ENCODE results near the gene OPN4. TPM values are rescaled to one million over a fixed set of nuclear protein-coding genes. Genes with fewer than 3 reads are reported as not detected.

Gene OPN4
- total RNA-seq, 4 donors from 2014 or later, result 0.29 to 0.80 (median 0.35) TPM

DNA sequence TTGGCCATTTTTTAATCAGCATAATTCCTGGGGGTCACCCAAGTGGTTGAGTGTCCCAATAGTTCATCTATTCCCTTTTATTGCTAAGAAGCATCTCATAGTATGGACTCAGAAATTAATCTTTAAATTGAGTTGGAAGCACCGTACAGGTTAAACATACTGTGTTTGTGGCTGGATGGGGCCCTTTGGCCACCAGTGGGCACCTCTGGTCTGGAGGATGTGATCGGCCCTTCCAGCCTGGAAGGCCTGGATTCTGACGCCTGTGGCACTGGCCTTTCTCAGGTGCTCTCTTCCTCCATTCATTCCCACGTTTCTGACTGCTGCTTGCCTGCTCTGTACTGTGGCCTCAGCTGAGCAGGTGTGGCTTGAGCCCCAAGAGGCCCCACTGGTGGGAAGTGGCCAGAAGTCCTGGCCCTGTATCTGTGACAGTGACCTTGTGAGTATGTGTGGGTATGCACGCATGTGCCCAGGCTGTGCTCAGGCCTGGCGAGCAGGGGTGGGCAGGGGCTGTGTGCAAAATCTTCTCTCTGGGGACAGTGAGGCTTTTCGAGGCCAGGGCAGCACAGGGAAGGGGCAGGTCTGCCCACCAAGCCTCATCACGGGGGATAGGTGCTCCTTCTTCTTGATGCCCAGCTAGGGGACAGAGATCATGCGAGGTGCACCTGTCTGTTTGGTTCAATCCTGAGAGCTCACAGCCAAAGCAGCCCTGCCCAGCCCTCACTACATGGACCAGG, 44.0 kb downstream of the OPN4 start:
- intact Hi-C loops (cut with DNase I; ENCODE audit: low total_unique reads), result loop anchor here (10.0 kb wide), 1 partner anchor 196 kb away; no protein-coding TSS in a partner anchor
- no peak for TF ChIP-seq POLR2A (IDR thresholded peaks at IDR 0.05)
- TF ChIP-seq, protein P1, sequence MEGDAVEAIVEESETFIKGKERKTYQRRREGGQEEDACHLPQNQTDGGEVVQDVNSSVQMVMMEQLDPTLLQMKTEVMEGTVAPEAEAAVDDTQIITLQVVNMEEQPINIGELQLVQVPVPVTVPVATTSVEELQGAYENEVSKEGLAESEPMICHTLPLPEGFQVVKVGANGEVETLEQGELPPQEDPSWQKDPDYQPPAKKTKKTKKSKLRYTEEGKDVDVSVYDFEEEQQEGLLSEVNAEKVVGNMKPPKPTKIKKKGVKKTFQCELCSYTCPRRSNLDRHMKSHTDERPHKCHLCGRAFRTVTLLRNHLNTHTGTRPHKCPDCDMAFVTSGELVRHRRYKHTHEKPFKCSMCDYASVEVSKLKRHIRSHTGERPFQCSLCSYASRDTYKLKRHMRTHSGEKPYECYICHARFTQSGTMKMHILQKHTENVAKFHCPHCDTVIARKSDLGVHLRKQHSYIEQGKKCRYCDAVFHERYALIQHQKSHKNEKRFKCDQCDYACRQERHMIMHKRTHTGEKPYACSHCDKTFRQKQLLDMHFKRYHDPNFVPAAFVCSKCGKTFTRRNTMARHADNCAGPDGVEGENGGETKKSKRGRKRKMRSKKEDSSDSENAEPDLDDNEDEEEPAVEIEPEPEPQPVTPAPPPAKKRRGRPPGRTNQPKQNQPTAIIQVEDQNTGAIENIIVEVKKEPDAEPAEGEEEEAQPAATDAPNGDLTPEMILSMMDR (IDR thresholded peaks at IDR 0.05), result no peak
- H3K4me3 ChIP-seq (ENCODE audit: low read depth, poor library complexity, severe bottlenecking), result no peak overlapping the region
- DNase-seq (ENCODE audit: low spot score in 2 of 2), result no peak
- 83 to 89% methylated on average over 9 of the region's 9 CpGs for WGBS, 2 donors

DNA sequence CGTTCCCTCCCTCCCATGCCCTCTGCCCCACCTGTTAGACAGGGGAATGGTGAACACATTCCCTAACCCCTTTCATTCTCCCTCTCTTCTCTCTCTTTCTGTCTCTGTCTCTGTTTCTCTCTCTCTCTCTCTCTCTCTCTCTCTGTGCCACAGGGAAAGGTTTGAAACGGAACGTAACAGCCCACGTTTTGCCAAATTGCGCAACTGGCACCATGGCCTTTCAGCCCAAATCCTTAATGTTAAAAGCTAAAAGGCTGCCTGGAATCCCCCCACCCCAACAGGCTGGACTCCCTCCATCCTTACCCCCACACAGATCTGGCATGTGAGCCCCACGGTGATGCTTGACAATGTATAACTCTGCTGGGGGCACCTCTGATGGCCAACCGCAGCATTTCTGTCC, 44.8 kb downstream of the OPN4 start:
- TF ChIP-seq POLR2A (IDR thresholded peaks at IDR 0.05), result no peak
- TF ChIP-seq, protein P1 (IDR thresholded peaks at IDR 0.05), result no peak
- DNase-seq (ENCODE audit: low spot score in 2 of 2), result no peak
- no peak overlapping the region for H3K4me3 ChIP-seq (ENCODE audit: low read depth, poor library complexity, severe bottlenecking)
- 84 to 89% methylated on average over 7 of the region's 7 CpGs for WGBS, 2 donors
- intact Hi-C loops (cut with DNase I; ENCODE audit: low total_unique reads), result loop anchor here (10.0 kb wide), 1 partner anchor 196 kb away; no protein-coding TSS in a partner anchor

DNA sequence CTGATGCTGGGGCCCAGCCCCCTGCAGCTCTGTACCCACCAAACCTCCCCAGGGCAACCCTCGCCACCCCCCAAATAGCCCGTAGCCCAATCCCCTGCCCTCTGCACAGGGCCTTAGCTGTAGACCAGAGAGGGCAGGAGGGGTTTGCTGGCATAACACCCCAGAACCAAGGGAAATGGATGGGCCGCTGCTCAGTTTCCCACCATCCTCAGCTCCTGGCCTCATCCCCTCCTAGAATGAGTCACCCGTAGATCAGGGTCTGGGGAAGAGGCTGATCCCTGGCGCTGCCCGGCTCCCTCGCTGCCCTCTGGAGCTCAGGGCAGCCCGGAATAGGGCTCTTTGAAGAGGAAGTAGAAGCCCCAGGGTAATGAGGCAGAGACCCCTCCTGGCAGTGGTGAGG, 45.2 kb downstream of the OPN4 start:
- TF ChIP-seq, protein P1 (IDR thresholded peaks at IDR 0.05), result no peak
- no peak for TF ChIP-seq POLR2A (IDR thresholded peaks at IDR 0.05)
- H3K4me3 ChIP-seq (ENCODE audit: low read depth, poor library complexity, severe bottlenecking), result no peak overlapping the region
- intact Hi-C loops (cut with DNase I; ENCODE audit: low total_unique reads), result loop anchor here (10.0 kb wide), 1 partner anchor 195 kb away; no protein-coding TSS in a partner anchor
- DNase-seq (ENCODE audit: low spot score in 2 of 2), result no peak
- WGBS, 2 donors, result 95 to 96% methylated on average over 7 of the region's 8 CpGs

DNA sequence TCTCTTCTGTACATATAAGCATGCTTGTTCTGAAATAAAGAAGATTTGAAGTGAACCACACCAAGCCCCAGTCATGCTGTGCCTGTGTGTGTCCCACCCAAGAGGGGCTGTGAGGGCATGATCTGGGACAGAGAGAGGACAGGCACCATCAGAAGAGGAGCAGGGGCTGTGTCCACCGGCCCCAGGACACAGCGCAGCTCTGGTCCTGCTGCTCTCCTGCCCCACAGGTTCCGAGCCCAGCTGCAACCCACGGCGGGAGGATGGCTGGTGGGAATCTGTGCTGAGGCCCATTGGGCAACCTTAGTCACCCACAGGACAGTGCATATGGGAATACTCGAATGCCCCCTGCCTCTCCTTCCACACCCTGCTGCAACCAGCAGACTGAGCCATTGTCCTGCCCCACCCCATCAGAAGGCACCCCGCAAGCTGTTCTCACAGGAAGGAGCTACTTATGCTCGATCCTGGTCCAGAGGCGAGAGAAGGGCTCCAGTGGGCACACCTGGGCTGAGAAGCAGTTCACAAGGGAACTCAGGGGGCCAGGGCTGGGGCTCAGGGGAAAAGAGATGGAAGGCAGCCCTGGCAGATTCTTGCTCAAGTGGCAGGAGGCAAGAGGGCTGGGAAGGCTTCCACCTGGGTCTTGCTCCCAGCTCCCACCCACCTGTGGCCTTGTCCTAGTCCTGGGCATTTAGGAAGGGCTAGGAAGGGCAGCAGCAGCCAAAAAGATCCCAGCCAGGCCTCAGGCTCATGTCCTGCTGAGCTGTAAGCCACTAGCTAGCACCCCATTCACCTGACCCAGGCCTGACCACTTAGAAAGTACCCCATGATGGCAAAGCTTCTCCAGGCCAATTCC, 45.9 kb downstream of the OPN4 start:
- intact Hi-C loops (cut with DNase I; ENCODE audit: low total_unique reads), result loop anchor here (10.0 kb wide), 1 partner anchor 195 kb away; no protein-coding TSS in a partner anchor
- no peak overlapping the region for H3K4me3 ChIP-seq (ENCODE audit: low read depth, poor library complexity, severe bottlenecking)
- TF ChIP-seq, protein P1 (IDR thresholded peaks at IDR 0.05), result no peak
- TF ChIP-seq POLR2A (IDR thresholded peaks at IDR 0.05), result no peak
- DNase-seq (ENCODE audit: low spot score in 2 of 2), result no peak
- WGBS, 2 donors, result 89 to 94% methylated on average over 6 to 9 of the region's 9 CpGs

DNA sequence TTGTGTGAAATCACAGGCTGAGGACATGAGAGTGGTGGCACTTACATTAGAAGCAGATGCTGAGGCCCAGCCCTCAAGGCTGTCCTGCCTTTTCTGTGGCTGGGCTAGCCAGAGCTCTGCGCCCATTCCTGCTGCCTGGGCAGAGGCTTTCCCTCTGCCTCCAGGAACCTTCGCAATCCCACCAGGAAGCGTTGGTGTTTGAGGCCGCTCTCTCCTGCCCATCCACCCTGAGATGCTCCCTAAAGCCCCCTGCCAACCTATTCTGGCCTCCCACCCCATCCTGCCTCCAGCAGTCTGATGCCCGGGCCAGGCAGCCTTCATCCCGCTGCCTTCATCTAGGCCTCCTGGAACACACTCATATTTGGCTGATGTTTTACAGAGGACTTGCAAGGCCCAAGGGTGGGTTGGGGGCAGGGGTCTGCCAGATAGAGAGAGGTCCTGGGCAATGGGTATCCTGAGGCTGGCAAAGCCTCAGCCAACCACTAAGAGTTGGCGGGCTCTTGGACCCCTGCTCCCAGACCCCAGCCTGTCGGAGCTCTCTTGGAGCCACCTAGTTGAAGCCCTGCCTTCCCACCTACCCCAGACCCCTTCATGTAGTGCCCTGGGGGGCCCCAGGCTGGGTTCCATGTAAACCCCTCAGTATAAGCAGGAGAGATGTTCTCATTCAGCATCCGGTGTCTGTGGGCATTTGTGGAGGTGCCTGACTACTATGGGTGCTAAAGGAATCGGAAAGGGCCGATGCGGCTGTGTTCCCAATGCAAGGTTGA, 46.7 kb downstream of the OPN4 start:
- intact Hi-C loops (cut with DNase I; ENCODE audit: low total_unique reads), result no loop called here
- 94 to 96% methylated on average over 12 of the region's 12 CpGs for WGBS, 2 donors

More for the DNA sequence above, 46.7 kb downstream of the OPN4 start:
- H3K4me3 ChIP-seq (ENCODE audit: low read depth, poor library complexity, severe bottlenecking), result no peak overlapping the region
- DNase-seq (ENCODE audit: low spot score in 2 of 2), result no peak
- no peak for TF ChIP-seq POLR2A (IDR thresholded peaks at IDR 0.05)
- TF ChIP-seq, protein P1 (IDR thresholded peaks at IDR 0.05), result no peak

Data from lower leg skin (tissue), 4 donors.